A549 (cell line): ENCODE measurements around the gene CR1L. TPM values are rescaled to one million over a fixed set of nuclear protein-coding genes. Genes with fewer than 3 reads are reported as not detected.

Source experiments
- ATAC-seq, 2 experiments: fragments of 200-7000 bp in 1 of 2; fragments of >200 bp in 1 of 2; cut with Nextera tagmentation in 1 of 2; cut with Tn5 transposase in 1 of 2; 3 replicates each; pipeline versions ENCODE4 v1.8.0 to v1.9.1; 2018 to 2020; ENCODE audit warnings: mild to moderate bottlenecking in 1 of 2, moderate library complexity in 1 of 2
- CTCF ChIA-PET: fragments of 300-600 bp; sonication (Branson Sonifier 250); formaldehyde crosslinking; extraction: SDS; loops from one replicate; lab custom pipeline; 2021; ENCODE audit warnings: antibody characterized with exemption, inconsistent platforms; lab: Yijun Ruan, JAX
- POLR2A ChIA-PET: fragments of 350-600 bp; formaldehyde crosslinking; extraction: SDS; loops from one replicate; lab custom pipeline; 2021; ENCODE audit warnings: antibody characterized with exemption, inconsistent platforms; lab: Yijun Ruan, JAX
- DNase-seq, 2 experiments: peaks; one replicate each; pipeline versions ENCODE4 v3.0.0 to v3.0.0-alpha.2; 2011 to 2016; ENCODE audit warnings: low read depth in 1 of 2, low spot score in 1 of 2
- FAIRE-seq: peaks from 2 replicates; lab custom pipeline; 2011; peaks lifted over from hg19 to GRCh38; lab: Jason Lieb, UNC
- H3K27ac ChIP-seq, 2 experiments: fragments of >200 bp; sonication (Bioruptor Twin); formaldehyde crosslinking; 3 replicates each; pipeline ENCODE4 v1.5.1; 2016 to 2017
- H3K4me1 ChIP-seq: fragments of >200 bp; sonication (Bioruptor Twin); formaldehyde crosslinking; 3 replicates; pipeline ENCODE4 v1.6.1; 2016
- H3K4me2 ChIP-seq: fragments of >200 bp; sonication (Bioruptor Twin); formaldehyde crosslinking; 3 replicates; pipeline ENCODE4 v1.6.1; 2016
- H3K4me3 ChIP-seq: fragments of >200 bp; sonication (Bioruptor Twin); formaldehyde crosslinking; 3 replicates; pipeline ENCODE4 v1.5.1; 2016
- H3K9me3 ChIP-seq: fragments of >200 bp; sonication (Bioruptor Twin); formaldehyde crosslinking; 3 replicates; pipeline ENCODE4 v1.6.1; 2016
- BHLHE40 ChIP-seq: IDR thresholded peaks from 2 replicates; pipeline ENCODE4 v1.6.1; 2012; ENCODE audit warnings: low read depth, low read length, inconsistent platforms
- CEBPB ChIP-seq, 2 experiments: fragments of >200 bp in 1 of 2; sonication (Bioruptor Twin) in 1 of 2; formaldehyde crosslinking in 1 of 2; IDR thresholded peaks; 2 replicates each; pipeline ENCODE4 v1.6.1; 2012 to 2016
- CHD2 ChIP-seq: fragments of 150-350 bp; IDR thresholded peaks from 2 replicates; pipeline ENCODE4 v1.6.1; 2014; ENCODE audit warnings: low read length; ENCODE audit not compliant: partially characterized antibody
- CHD4 ChIP-seq: fragments of 200-600 bp; sonication (generic); IDR thresholded peaks from 2 replicates; pipeline ENCODE4 v1.6.1; 2016; ENCODE audit warnings: antibody characterized with exemption, mild to moderate bottlenecking, borderline replicate concordance
- EHF ChIP-seq: fragments of 250-450 bp; sonication (Bioruptor Pico); IDR thresholded peaks from 2 replicates; pipeline ENCODE4 v1.5.0; 2020; ENCODE audit warnings: mild to moderate bottlenecking
- FOSB ChIP-seq: fragments of 250-450 bp; sonication (Bioruptor Pico); IDR thresholded peaks from 2 replicates; pipeline ENCODE4 v1.5.0; 2020; ENCODE audit warnings: mild to moderate bottlenecking, moderate library complexity
- FOSL2 ChIP-seq, 2 experiments: fragments of 450-650 bp in 1 of 2; fragments of >200 bp in 1 of 2; sonication (Bioruptor Twin) in 1 of 2; formaldehyde crosslinking; IDR thresholded peaks; 2 replicates each; pipeline versions ENCODE4 v1.5.0 to v1.6.1; 2016 to 2020; ENCODE audit warnings: mild to moderate bottlenecking in 1 of 2, moderate library complexity in 1 of 2
- GATA3 ChIP-seq: IDR thresholded peaks from 2 replicates; pipeline ENCODE4 v1.6.1; 2012; ENCODE audit warnings: borderline replicate concordance
- HDAC2 ChIP-seq: fragments of 200-600 bp; sonication (generic); IDR thresholded peaks from 2 replicates; pipeline ENCODE4 v1.6.1; 2016
- HOXA7 ChIP-seq: fragments of 250-450 bp; sonication (Bioruptor Pico); IDR thresholded peaks from 2 replicates; pipeline ENCODE4 v1.5.0; 2020; ENCODE audit warnings: mild to moderate bottlenecking, moderate library complexity
- MAFK ChIP-seq: fragments of 450-650 bp; IDR thresholded peaks from 2 replicates; pipeline ENCODE4 v1.6.1; 2014; ENCODE audit not compliant: partially characterized antibody
- MAZ ChIP-seq: fragments of 150-350 bp; IDR thresholded peaks from 2 replicates; pipeline ENCODE4 v1.6.1; 2014; ENCODE audit warnings: antibody characterized with exemption, low read depth, low read length, borderline replicate concordance
- MYC ChIP-seq: IDR thresholded peaks from 2 replicates; pipeline ENCODE4 v1.6.1; 2012; ENCODE audit warnings: mild to moderate bottlenecking, inconsistent platforms, low read length, improper control_type of control experiment, borderline replicate concordance
- NR3C1 ChIP-seq: fragments of >200 bp; sonication (Bioruptor Twin); formaldehyde crosslinking; IDR thresholded peaks from 3 replicates; pipeline ENCODE4 v1.6.1; 2017
- POLR2A ChIP-seq: IDR thresholded peaks from 2 replicates; pipeline ENCODE4 v1.6.1; 2012; ENCODE audit warnings: mild to moderate bottlenecking, low read length
- RAD21 ChIP-seq, 2 experiments: fragments of >200 bp in 1 of 2; sonication (Bioruptor Twin) in 1 of 2; formaldehyde crosslinking in 1 of 2; IDR thresholded peaks in 1 of 2; conservative IDR thresholded peaks in 1 of 2; 2 replicates in 1 of 2; 3 replicates in 1 of 2; pipeline ENCODE4 v1.6.1; 2012 to 2018; ENCODE audit warnings: inconsistent platforms in 1 of 2
- RARB ChIP-seq: fragments of 250-450 bp; sonication (Bioruptor Pico); IDR thresholded peaks from 2 replicates; pipeline ENCODE4 v1.8.0; 2021; ENCODE audit warnings: mild to moderate bottlenecking, moderate library complexity
- TFCP2L1 ChIP-seq: fragments of 250-450 bp; sonication (Bioruptor Pico); IDR thresholded peaks from 2 replicates; pipeline ENCODE4 v1.5.0; 2021; ENCODE audit warnings: mild to moderate bottlenecking
- TP53 ChIP-seq: fragments of 250-450 bp; sonication (Bioruptor Pico); IDR thresholded peaks from 2 replicates; pipeline ENCODE4 v1.5.0; 2021; ENCODE audit warnings: mild to moderate bottlenecking, moderate library complexity
- ZNF302 ChIP-seq: fragments of 250-450 bp; sonication (Bioruptor Pico); IDR thresholded peaks from 2 replicates; pipeline ENCODE4 v1.9.0; 2021; ENCODE audit warnings: inconsistent platforms, mild to moderate bottlenecking, moderate library complexity
- WGBS: methylation state at CpG from one replicate; pipeline ENCODE4 v1.1.6; 2017; ENCODE audit errors: missing lambda C conversion rate; 5-methylcytosine and 5-hydroxymethylcytosine counted together
- polyA plus RNA-seq, 4 experiments: library from polyadenylated mRNA; depleted of rRNA in 3 of 4; stranded (reverse); fragments of >200 nt; fragmentation: RNase III in 1 of 4; extraction: RNeasy Plus Mini Kit Qiagen cat#74134 plus additional on column Dnase treatment in 1 of 4; gene quantifications; 2 replicates in 3 of 4; 3 replicates in 1 of 4; pipeline ENCODE4 v1.2.3, GENCODE V29; 2011 to 2017
- TF ChIP-seq, protein P1 (sequence below): IDR thresholded peaks from 2 replicates; pipeline ENCODE4 v1.6.1; 2012; ENCODE audit warnings: low read depth, borderline replicate concordance
- TF ChIP-seq, protein P2 (sequence below): fragments of 250-450 bp; sonication (Bioruptor Pico); IDR thresholded peaks from 2 replicates; pipeline ENCODE4 v1.5.0; 2020; ENCODE audit warnings: low read depth, mild to moderate bottlenecking, moderate library complexity
- TF ChIP-seq, protein P3 (sequence below): fragments of >200 bp; sonication (Bioruptor Twin); formaldehyde crosslinking; IDR thresholded peaks from 2 replicates; pipeline ENCODE4 v1.6.1; 2016
- TF ChIP-seq, protein P4 (sequence below): IDR thresholded peaks from 2 replicates; pipeline ENCODE4 v1.6.1; 2012
- TF ChIP-seq, protein P5 (sequence below): fragments of >200 bp; sonication (Bioruptor Twin); formaldehyde crosslinking; IDR thresholded peaks from 3 replicates; pipeline ENCODE4 v1.5.1; 2016
- TF ChIP-seq, protein P6 (sequence below): IDR thresholded peaks from 2 replicates; pipeline ENCODE4 v1.6.1; 2012
- TF ChIP-seq, protein P7 (sequence below): fragments of 200-600 bp; sonication (generic); IDR thresholded peaks from 2 replicates; pipeline ENCODE4 v1.6.1; 2016; ENCODE audit warnings: antibody characterized with exemption, mild to moderate bottlenecking, moderate library complexity

Gene CR1L
- polyA plus RNA-seq, 2 of the 4 experiments (the other 2 are of a cell fraction): not detected

DNA sequence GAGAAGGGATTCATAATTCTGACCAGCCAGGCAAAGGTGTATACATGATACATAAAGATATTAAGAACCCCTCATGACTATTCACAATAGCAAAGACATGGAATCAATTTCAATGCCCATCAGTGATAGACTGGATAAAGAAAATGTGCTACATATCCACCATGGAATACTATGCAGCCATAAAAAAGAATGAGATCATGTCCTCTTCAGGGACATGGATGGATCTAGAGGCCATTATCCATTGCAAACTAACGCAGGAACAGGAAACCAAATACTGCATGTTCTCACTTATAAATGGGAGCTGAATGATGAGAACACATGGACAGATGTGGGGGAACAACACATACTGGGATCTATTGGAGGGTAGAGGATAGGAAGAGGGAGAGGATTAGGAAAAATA, 21.4 kb downstream of the CR1L start:
- FAIRE-seq (no peak), DNase-seq (no peak)
- POLR2A ChIA-PET: no interaction called here

DNA sequence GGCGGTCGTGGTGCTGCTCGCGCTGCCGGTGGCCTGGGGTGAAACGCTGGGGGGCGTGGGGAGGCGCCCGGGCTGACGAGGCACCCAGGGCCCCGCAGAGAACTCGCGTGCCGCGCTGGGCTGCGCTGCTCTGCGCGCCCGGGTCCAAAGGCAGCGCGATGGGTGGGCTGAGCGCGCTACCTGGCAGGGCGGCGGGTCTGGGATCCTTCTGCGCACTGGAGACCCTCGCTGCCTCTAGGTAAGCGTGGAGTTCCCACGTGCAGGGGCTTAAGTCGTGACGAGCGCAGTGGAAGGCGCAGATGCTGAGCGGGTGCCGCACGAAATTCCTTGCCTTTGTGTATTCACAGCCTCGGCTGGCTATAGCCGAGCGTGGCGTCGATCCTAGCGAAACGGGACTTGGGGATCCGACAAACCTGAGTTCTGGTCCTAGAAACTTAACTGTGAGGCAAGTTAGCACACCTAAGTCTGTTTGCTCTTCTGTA, 24.6 kb downstream of the CR1L start:
- no peak for DNase-seq
- ChIA-PET POLR2A (no interaction called here), CTCF (no interaction called here)
- Histone ChIP-seq H3K27ac (no peak overlapping the region), H3K9me3 (peaks cover 4% of the 10 kb centered on the region), H3K4me2 (no peak overlapping the region), H3K4me1 (no peaks in the 10 kb centered on the region), H3K4me3 (no peak overlapping the region)
- FAIRE-seq: no peak
- TF ChIP-seq RARB (CRISPR knock-in tag) (no peak), BHLHE40 (no peak), TFCP2L1 (no peak), MYC (no peak), ZNF302 (CRISPR knock-in tag) (no peak), NR3C1 (no peak), RAD21 (conservative IDR thresholded peaks at IDR 0.05 in 1 of 2, IDR thresholded peaks at IDR 0.05 in 1 of 2) (no peak), TP53 (CRISPR knock-in tag) (no peak), MAZ (no peak), CEBPB (IDR thresholded peaks at IDR 0.05) (no peak), POLR2A (no peak)
- TF ChIP-seq, protein P1, sequence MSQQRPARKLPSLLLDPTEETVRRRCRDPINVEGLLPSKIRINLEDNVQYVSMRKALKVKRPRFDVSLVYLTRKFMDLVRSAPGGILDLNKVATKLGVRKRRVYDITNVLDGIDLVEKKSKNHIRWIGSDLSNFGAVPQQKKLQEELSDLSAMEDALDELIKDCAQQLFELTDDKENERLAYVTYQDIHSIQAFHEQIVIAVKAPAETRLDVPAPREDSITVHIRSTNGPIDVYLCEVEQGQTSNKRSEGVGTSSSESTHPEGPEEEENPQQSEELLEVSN: no peak
- TF ChIP-seq, protein P2, sequence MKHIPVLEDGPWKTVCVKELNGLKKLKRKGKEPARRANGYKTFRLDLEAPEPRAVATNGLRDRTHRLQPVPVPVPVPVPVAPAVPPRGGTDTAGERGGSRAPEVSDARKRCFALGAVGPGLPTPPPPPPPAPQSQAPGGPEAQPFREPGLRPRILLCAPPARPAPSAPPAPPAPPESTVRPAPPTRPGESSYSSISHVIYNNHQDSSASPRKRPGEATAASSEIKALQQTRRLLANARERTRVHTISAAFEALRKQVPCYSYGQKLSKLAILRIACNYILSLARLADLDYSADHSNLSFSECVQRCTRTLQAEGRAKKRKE (CRISPR knock-in tag): no peak
- TF ChIP-seq, protein P3, sequence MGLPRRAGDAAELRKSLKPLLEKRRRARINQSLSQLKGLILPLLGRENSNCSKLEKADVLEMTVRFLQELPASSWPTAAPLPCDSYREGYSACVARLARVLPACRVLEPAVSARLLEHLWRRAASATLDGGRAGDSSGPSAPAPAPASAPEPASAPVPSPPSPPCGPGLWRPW: no peak
- WGBS: 69% methylated on average over 26 of the region's 44 CpGs
- no peak; a peak in 1 of 6 replicates for ATAC-seq

More for the DNA sequence above, 21.4 kb downstream of the CR1L start:
- no peak overlapping the region for H3K4me3 ChIP-seq
- no peak for ATAC-seq
- no peak overlapping the region for H3K4me2 ChIP-seq
- CTCF ChIA-PET: interaction anchor here (0.9 to 1.4 kb wide), 2 partner anchors 12 to 131 kb away, joined by 5 to 8 read pairs; no protein-coding TSS in a partner anchor
- no peak overlapping the region for H3K27ac ChIP-seq
- TF ChIP-seq CHD4: no peak
- TF ChIP-seq MAFK: no peak
- TF ChIP-seq ZNF302 (CRISPR knock-in tag): no peak
- TF ChIP-seq, protein P4, sequence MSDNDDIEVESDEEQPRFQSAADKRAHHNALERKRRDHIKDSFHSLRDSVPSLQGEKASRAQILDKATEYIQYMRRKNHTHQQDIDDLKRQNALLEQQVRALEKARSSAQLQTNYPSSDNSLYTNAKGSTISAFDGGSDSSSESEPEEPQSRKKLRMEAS: no peak
- no peak for TF ChIP-seq HOXA7 (CRISPR knock-in tag)
- TF ChIP-seq RARB (CRISPR knock-in tag): no peak
- TF ChIP-seq, protein P2 (CRISPR knock-in tag): no peak
- no peak for TF ChIP-seq NR3C1
- TF ChIP-seq EHF: no peak
- no peak for TF ChIP-seq HDAC2
- TF ChIP-seq, protein P5, sequence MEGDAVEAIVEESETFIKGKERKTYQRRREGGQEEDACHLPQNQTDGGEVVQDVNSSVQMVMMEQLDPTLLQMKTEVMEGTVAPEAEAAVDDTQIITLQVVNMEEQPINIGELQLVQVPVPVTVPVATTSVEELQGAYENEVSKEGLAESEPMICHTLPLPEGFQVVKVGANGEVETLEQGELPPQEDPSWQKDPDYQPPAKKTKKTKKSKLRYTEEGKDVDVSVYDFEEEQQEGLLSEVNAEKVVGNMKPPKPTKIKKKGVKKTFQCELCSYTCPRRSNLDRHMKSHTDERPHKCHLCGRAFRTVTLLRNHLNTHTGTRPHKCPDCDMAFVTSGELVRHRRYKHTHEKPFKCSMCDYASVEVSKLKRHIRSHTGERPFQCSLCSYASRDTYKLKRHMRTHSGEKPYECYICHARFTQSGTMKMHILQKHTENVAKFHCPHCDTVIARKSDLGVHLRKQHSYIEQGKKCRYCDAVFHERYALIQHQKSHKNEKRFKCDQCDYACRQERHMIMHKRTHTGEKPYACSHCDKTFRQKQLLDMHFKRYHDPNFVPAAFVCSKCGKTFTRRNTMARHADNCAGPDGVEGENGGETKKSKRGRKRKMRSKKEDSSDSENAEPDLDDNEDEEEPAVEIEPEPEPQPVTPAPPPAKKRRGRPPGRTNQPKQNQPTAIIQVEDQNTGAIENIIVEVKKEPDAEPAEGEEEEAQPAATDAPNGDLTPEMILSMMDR: no peak
- TF ChIP-seq CHD2: no peak
- TF ChIP-seq FOSB (CRISPR knock-in tag): no peak
- no peak for TF ChIP-seq GATA3
- no peak for TF ChIP-seq MAZ
- TF ChIP-seq, protein P6, sequence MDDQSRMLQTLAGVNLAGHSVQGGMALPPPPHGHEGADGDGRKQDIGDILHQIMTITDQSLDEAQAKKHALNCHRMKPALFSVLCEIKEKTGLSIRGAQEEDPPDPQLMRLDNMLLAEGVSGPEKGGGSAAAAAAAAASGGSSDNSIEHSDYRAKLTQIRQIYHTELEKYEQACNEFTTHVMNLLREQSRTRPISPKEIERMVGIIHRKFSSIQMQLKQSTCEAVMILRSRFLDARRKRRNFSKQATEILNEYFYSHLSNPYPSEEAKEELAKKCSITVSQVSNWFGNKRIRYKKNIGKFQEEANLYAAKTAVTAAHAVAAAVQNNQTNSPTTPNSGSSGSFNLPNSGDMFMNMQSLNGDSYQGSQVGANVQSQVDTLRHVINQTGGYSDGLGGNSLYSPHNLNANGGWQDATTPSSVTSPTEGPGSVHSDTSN: no peak
- no peak for TF ChIP-seq FOSL2 (IDR thresholded peaks at IDR 0.05)
- TF ChIP-seq FOSL2 (CRISPR knock-in tag; IDR thresholded peaks at IDR 0.05): no peak
- TF ChIP-seq, protein P7, sequence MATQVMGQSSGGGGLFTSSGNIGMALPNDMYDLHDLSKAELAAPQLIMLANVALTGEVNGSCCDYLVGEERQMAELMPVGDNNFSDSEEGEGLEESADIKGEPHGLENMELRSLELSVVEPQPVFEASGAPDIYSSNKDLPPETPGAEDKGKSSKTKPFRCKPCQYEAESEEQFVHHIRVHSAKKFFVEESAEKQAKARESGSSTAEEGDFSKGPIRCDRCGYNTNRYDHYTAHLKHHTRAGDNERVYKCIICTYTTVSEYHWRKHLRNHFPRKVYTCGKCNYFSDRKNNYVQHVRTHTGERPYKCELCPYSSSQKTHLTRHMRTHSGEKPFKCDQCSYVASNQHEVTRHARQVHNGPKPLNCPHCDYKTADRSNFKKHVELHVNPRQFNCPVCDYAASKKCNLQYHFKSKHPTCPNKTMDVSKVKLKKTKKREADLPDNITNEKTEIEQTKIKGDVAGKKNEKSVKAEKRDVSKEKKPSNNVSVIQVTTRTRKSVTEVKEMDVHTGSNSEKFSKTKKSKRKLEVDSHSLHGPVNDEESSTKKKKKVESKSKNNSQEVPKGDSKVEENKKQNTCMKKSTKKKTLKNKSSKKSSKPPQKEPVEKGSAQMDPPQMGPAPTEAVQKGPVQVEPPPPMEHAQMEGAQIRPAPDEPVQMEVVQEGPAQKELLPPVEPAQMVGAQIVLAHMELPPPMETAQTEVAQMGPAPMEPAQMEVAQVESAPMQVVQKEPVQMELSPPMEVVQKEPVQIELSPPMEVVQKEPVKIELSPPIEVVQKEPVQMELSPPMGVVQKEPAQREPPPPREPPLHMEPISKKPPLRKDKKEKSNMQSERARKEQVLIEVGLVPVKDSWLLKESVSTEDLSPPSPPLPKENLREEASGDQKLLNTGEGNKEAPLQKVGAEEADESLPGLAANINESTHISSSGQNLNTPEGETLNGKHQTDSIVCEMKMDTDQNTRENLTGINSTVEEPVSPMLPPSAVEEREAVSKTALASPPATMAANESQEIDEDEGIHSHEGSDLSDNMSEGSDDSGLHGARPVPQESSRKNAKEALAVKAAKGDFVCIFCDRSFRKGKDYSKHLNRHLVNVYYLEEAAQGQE: no peak
- TF ChIP-seq CEBPB (IDR thresholded peaks at IDR 0.05): no peak
- H3K4me1 ChIP-seq: no peaks in the 10 kb centered on the region
- H3K9me3 ChIP-seq: peaks cover 4% of the 10 kb centered on the region
- 43% methylated on average over 1 of the region's 1 CpG for WGBS
